PC-3 (cell line): ENCODE measurements around the gene IL17REL. TPM values are rescaled to one million over a fixed set of nuclear protein-coding genes. Genes with fewer than 3 reads are reported as not detected.

ENCODE experiments used
- ATAC-seq: fragments of 200-7000 bp; cut with Tn5 transposase; 2 replicates; pipeline ENCODE4 v1.9.1; 2020; ENCODE audit warnings: mild to moderate bottlenecking, moderate library complexity
- BruUV-seq: library from RNA; stranded (reverse); fragments of 400-500 nt; replicated peaks from 2 replicates; lab custom pipeline; 2021; lab: Mats Ljungman, UMichigan
- CTCF ChIA-PET: fragments of 300-600 bp; sonication (Branson Sonifier 250); formaldehyde crosslinking; loops from one replicate; lab custom pipeline; 2022; ENCODE audit warnings: antibody characterized with exemption; lab: Charles Lee
- POLR2A ChIA-PET: fragments of 300-600 bp; sonication (Branson Sonifier 250); formaldehyde crosslinking; loops from one replicate; lab custom pipeline; 2022; ENCODE audit warnings: antibody characterized with exemption; ENCODE audit not compliant: unreplicated experiment; lab: Charles Lee
- DNase-seq: peaks from one replicate; pipeline ENCODE4 v3.0.0-alpha.2; 2015
- H2AFZ ChIP-seq: fragments of 300-600 bp; sonication (generic); 2 replicates; pipeline ENCODE4 v1.6.0; 2016; ENCODE audit warnings: antibody characterized with exemption, low read length
- H3F3A ChIP-seq: fragments of 300-600 bp; sonication (generic); one replicate; pipeline ENCODE4 v1.6.0; 2017; ENCODE audit warnings: antibody characterized with exemption, low read length, control low read depth, mild to moderate bottlenecking; ENCODE audit not compliant: unreplicated experiment
- H3K27ac ChIP-seq: fragments of 300-600 bp; sonication (generic); 2 replicates; pipeline ENCODE4 v1.5.1; 2016; ENCODE audit warnings: mild to moderate bottlenecking, low read length
- H3K27me3 ChIP-seq: fragments of 300-600 bp; sonication (generic); 2 replicates; pipeline ENCODE4 v1.6.1; 2016; ENCODE audit warnings: low read length, mixed read lengths
- H3K36me3 ChIP-seq: fragments of 300-600 bp; sonication (generic); 2 replicates; pipeline ENCODE4 v1.6.1; 2016; ENCODE audit warnings: low read depth, mixed run types, low read length, mixed read lengths
- H3K4me1 ChIP-seq: fragments of 300-600 bp; sonication (generic); 2 replicates; pipeline ENCODE4 v1.5.1; 2016; ENCODE audit warnings: low read length; ENCODE audit not compliant: insufficient read depth
- H3K4me2 ChIP-seq: fragments of 300-600 bp; sonication (generic); 2 replicates; pipeline ENCODE4 v1.6.0; 2016; ENCODE audit warnings: low read length
- H3K4me3 ChIP-seq: fragments of 300-600 bp; sonication (generic); 2 replicates; pipeline ENCODE4 v1.5.1; 2016; ENCODE audit warnings: mild to moderate bottlenecking, low read length, mixed read lengths
- H3K79me2 ChIP-seq: fragments of 300-600 bp; sonication (generic); 2 replicates; pipeline ENCODE4 v1.6.1; 2017; ENCODE audit warnings: low read length, mixed read lengths
- H3K9ac ChIP-seq: fragments of 300-600 bp; sonication (generic); 2 replicates; pipeline ENCODE4 v1.6.0; 2016; ENCODE audit warnings: mild to moderate bottlenecking, low read length
- H3K9me2 ChIP-seq: fragments of 300-600 bp; sonication (generic); replicated peaks from 2 replicates; pipeline ENCODE4 v1.6.1; 2016; ENCODE audit warnings: mixed run types, low read length, mixed read lengths
- H3K9me3 ChIP-seq: fragments of 300-600 bp; sonication (generic); 2 replicates; pipeline ENCODE4 v1.6.1; 2016; ENCODE audit warnings: low read length, mixed read lengths
- H4K20me1 ChIP-seq: fragments of 300-600 bp; sonication (generic); 2 replicates; pipeline ENCODE4 v1.6.1; 2016; ENCODE audit warnings: low read length, mixed read lengths
- EZH2 ChIP-seq: fragments of 300-600 bp; sonication (generic); IDR thresholded peaks from one replicate; pipeline ENCODE4 v1.6.1; 2017; ENCODE audit warnings: antibody characterized with exemption, mild to moderate bottlenecking, low read length; ENCODE audit not compliant: unreplicated experiment
- EZH2phosphoT487 ChIP-seq: fragments of 300-600 bp; sonication (generic); IDR thresholded peaks from 2 replicates; pipeline ENCODE4 v1.6.1; 2018; ENCODE audit warnings: mild to moderate bottlenecking, antibody characterized with exemption, low read length, borderline replicate concordance
- intact Hi-C: fragments of 100-400 bp; cut with micrococcal nuclease; formaldehyde crosslinking; loops from 2 replicates; pipeline ENCODE4 v1.9.0; 2023
- total RNA-seq: library from RNA; depleted of rRNA; stranded (reverse); fragments of >200 nt; gene quantifications from 2 replicates; pipeline ENCODE4 v1.2.3, GENCODE V29; 2014
- TF ChIP-seq, protein P1 (sequence below): fragments of 300-600 bp; sonication (generic); conservative IDR thresholded peaks from 2 replicates; pipeline ENCODE4 v1.5.1; 2017; ENCODE audit warnings: antibody characterized with exemption, low read depth, mild to moderate bottlenecking, low read length

IL17REL gene
- total RNA-seq, 1 experiment from 2014 or later: 0.04 TPM

DNA sequence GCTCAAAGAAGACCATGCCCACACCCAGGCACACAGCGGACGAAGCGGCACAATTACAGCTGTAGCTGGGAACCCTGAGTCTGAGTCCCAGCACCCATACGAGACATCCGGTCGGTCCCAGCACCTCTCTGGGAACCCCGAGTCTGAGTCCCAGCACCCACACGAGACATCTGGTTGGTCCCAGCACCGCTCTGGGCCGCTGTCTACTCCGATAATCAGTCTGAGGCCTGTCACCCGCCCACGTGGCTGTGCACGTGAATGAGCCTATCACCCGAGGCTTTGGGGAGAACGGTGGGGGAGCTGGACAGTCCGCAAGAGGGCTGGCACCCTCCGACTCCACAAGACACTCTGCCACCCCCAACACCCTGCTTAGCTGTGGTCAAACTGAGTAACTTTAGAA is 39.4 kb upstream of the IL17REL start:
- Histone ChIP-seq H3K27me3 (no peaks in the 10 kb centered on the region), H3K4me3 (no peak overlapping the region), H4K20me1 (no peaks in the 10 kb centered on the region), H3F3A (no peaks in the 10 kb centered on the region), H3K4me2 (no peak overlapping the region), H2AFZ (no peak overlapping the region), H3K4me1 (0 out of 2 replicates have a peak, but pooled peaks cover 3% of the 10 kb centered on the region), H3K9ac (no peak overlapping the region), H3K36me3 (no peaks in the 10 kb centered on the region), H3K79me2 (no peaks in the 10 kb centered on the region), H3K9me2 (no peaks in the 10 kb centered on the region), H3K9me3 (no peaks in the 10 kb centered on the region), H3K27ac (no peak overlapping the region)
- POLR2A ChIA-PET: no interaction called here
- TF ChIP-seq EZH2phosphoT487 (no peak), EZH2 (no peak)
- TF ChIP-seq, protein P1, sequence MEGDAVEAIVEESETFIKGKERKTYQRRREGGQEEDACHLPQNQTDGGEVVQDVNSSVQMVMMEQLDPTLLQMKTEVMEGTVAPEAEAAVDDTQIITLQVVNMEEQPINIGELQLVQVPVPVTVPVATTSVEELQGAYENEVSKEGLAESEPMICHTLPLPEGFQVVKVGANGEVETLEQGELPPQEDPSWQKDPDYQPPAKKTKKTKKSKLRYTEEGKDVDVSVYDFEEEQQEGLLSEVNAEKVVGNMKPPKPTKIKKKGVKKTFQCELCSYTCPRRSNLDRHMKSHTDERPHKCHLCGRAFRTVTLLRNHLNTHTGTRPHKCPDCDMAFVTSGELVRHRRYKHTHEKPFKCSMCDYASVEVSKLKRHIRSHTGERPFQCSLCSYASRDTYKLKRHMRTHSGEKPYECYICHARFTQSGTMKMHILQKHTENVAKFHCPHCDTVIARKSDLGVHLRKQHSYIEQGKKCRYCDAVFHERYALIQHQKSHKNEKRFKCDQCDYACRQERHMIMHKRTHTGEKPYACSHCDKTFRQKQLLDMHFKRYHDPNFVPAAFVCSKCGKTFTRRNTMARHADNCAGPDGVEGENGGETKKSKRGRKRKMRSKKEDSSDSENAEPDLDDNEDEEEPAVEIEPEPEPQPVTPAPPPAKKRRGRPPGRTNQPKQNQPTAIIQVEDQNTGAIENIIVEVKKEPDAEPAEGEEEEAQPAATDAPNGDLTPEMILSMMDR: no peak
- CTCF ChIA-PET: no interaction called here
- no TSS peak for BruUV-seq
- ATAC-seq (no peak), DNase-seq (no peak)
- intact Hi-C loops: no loop called here

DNA sequence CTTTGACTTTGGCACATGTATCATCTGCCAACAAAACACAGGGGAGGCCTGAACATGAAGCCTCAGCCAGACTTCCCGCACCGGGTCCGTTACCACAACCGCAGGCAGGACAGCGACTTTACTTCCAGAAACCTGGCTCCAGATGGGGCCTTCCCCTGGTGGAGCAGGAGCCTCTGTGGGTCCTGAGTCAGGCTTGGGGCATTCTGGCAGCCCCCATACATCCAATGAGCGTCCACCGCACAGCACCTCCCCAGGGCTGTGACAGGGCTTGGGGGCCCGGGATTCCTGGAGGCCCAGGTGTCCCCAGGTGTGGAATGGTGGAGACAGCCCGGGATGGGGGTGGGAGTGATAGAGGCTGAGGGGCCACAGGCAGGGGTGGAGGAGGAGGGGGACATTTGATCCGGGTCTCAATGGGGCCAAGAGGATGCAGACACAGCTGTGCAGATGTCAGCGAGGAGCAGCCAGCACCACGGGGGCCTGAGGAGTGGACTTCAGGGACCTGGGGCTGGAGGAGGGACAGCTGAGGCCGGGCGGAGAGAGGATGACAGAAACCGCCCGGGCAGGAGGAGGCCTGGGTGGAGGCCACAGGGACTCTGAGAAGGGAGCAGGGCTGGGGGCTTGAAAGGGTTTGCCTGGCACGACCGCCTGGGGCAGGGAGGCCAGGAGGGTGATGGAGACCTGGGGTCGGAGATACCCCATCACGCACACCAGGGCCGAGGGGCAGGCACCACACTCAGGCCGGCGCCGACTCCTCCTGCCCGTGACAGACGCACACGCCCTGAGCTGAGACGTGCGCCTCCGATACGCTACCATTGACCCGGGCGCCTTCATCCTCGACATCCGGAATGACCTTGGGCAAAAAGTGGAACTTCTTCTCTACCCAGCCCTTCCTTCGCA is 37.0 kb upstream of the IL17REL start:
- no peaks in the 10 kb centered on the region for H3K79me2 ChIP-seq
- DNase-seq: no peak
- H4K20me1 ChIP-seq: no peaks in the 10 kb centered on the region
- H3F3A ChIP-seq: no peaks in the 10 kb centered on the region
- no peak overlapping the region for H3K4me3 ChIP-seq
- no peak overlapping the region for H2AFZ ChIP-seq
- no TSS peak for BruUV-seq
- intact Hi-C loops: no loop called here
- TF ChIP-seq EZH2 (no peak), EZH2phosphoT487 (no peak)
- TF ChIP-seq, protein P1: no peak
- ChIA-PET POLR2A (no interaction called here), CTCF (no interaction called here)
- no peaks in the 10 kb centered on the region for H3K9me2 ChIP-seq
- no peaks in the 10 kb centered on the region for H3K27me3 ChIP-seq
- no peak overlapping the region for H3K9ac ChIP-seq
- no peak for ATAC-seq
- H3K36me3 ChIP-seq: no peaks in the 10 kb centered on the region
- no peak overlapping the region for H3K27ac ChIP-seq
- no peaks in the 10 kb centered on the region for H3K9me3 ChIP-seq
- no peaks in the 10 kb centered on the region for H3K4me1 ChIP-seq
- H3K4me2 ChIP-seq: no peak overlapping the region

DNA sequence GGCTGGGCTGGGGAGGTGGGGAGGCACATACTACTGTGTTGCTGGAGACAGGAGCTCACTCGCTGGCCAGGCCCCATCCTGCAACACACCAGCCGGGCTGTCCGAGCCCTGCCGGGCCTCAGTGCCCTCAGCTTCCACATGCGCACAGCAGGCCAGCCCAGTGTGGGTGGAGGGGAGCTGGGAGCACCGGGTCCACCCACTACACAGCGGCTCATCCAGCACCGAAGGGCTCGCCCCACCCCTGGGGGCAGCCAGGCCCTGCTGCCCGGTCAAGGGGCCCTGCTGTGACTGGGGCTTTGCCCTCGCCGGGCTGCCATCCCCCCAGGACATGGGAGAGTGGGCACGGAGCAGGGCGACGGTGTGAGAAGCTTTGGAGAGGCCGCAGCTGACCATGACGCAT is 36.3 kb upstream of the IL17REL start:
- H4K20me1 ChIP-seq: no peaks in the 10 kb centered on the region
- no peak overlapping the region for H3K4me3 ChIP-seq
- H3K27me3 ChIP-seq: no peaks in the 10 kb centered on the region
- H3K27ac ChIP-seq: no peak overlapping the region
- no peak overlapping the region for H2AFZ ChIP-seq
- no peaks in the 10 kb centered on the region for H3K79me2 ChIP-seq
- TF ChIP-seq, protein P1: no peak
- TF ChIP-seq EZH2 (no peak), EZH2phosphoT487 (no peak)
- H3K9ac ChIP-seq: no peak overlapping the region
- ChIA-PET POLR2A (no interaction called here), CTCF (no interaction called here)
- DNase-seq: no peak
- no TSS peak for BruUV-seq
- no peaks in the 10 kb centered on the region for H3K9me3 ChIP-seq
- no peaks in the 10 kb centered on the region for H3K36me3 ChIP-seq
- H3K9me2 ChIP-seq: no peaks in the 10 kb centered on the region
- no peaks in the 10 kb centered on the region for H3K4me1 ChIP-seq
- no peak overlapping the region for H3K4me2 ChIP-seq
- ATAC-seq: no peak
- no peaks in the 10 kb centered on the region for H3F3A ChIP-seq
- intact Hi-C loops: no loop called here
